GM10248 (cell line): ENCODE measurements around the gene AMZ2.
"Not testable (repeated sequence)": the region's sequence is repeated elsewhere in the genome, so short reads cannot be mapped to it uniquely, and the experiment has no call there.

Source experiments
- CTCF ChIA-PET: fragments of 300-600 bp; sonication (Branson Sonifier 250); formaldehyde crosslinking; extraction: SDS; loops from one replicate; lab custom pipeline; 2021; ENCODE audit warnings: antibody characterized with exemption; lab: Yijun Ruan, JAX
- POLR2A ChIA-PET: fragments of 350-650 bp; sonication (Branson Sonifier 250); formaldehyde crosslinking; extraction: SDS; loops from one replicate; lab custom pipeline; 2020; ENCODE audit warnings: antibody characterized with exemption; lab: Yijun Ruan, JAX
- DNase-seq: peaks from one replicate; pipeline ENCODE4 v3.0.0; 2012; ENCODE audit errors: extremely low spot score
- CTCF ChIP-seq: IDR thresholded peaks from 2 replicates; pipeline ENCODE4 v1.5.1; 2012; ENCODE audit warnings: mild to moderate bottlenecking, low read depth; ENCODE audit errors: extremely low read depth, missing control alignments, control extremely low read depth

AMZ2 gene

DNA sequence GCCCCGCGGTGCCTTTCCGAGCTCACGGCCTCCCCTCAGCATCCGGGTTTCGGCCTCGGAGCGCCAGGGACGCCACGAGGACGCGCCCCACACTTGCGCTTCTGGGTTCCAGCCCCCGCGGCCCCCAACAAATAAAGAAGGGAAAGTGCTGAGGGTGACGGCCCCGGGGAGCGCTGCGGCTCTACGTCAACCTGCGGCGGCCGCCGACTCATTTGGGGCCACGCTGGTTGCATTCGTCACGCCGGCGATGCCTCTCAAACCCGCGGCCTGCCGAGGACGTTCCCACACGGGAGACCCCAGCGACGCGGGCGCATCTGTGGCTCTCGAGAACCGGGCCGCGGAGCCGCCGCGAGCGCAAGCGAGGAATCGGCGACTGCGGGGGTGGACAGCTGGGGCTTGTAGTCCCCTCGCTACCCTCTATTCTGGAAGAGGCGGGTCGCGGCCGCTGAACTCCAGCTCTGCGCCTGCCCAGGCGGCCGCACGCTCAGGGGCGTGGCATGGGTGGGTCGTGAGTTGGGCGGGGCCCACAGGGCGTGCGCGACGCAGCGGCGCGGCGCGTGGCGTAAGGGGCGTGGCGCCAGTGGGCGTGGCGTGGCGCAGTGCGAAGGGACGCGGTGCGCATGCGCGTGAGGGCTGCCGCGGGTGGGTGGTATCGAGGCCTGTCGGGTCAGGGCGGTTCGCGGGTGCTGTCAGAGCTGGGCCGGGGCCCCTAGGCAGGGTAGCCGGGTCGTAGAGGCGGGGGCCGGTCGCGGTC lies at the start of gene AMZ2:
Gene AMZ2, plus strand, starts transcription at position 599 of the 754 bp plus-strand sequence. CDS start 2,145 bp downstream, outside the sequence.
- peak; percentile 95 for DNase-seq
- ChIA-PET CTCF (interaction anchor here (1.2 to 4.9 kb wide), 9 partner anchors 11 to 217 kb away, joined by 3 to 18 read pairs (median 6); no protein-coding TSS in a partner anchor), POLR2A (interaction anchor here (0.6 to 1.5 kb wide), 6 partner anchors 9 to 1001 kb away, joined by 3 to 5 read pairs (median 4); partner anchors contain the start of genes ARSG, SLC16A6 and WIPI1)
- TF ChIP-seq CTCF: no peak

- peak; percentile 30 for DNase-seq
- no peak for TF ChIP-seq CTCF
- ChIA-PET CTCF (interaction anchor here (1.0 to 5.1 kb wide), 14 partner anchors 15 to 279 kb away, joined by 3 to 83 read pairs (median 4); no protein-coding TSS in a partner anchor), POLR2A (no interaction called here)
Measured at GRCh38 chr17:68198931-68199836, 48.7 kb upstream of the AMZ2 start.

GRCh38 chr17:68199837-68200688 lies 47.8 kb upstream of the AMZ2 start:
- TF ChIP-seq CTCF: no peak
- CTCF ChIA-PET: interaction anchor here (0.8 to 5.1 kb wide), 36 partner anchors 8 to 1319 kb away, joined by 3 to 83 read pairs (median 3); partner anchors contain the start of genes SLC16A6 and WIPI1
- DNase-seq: no peak
- POLR2A ChIA-PET: no interaction called here

DNA sequence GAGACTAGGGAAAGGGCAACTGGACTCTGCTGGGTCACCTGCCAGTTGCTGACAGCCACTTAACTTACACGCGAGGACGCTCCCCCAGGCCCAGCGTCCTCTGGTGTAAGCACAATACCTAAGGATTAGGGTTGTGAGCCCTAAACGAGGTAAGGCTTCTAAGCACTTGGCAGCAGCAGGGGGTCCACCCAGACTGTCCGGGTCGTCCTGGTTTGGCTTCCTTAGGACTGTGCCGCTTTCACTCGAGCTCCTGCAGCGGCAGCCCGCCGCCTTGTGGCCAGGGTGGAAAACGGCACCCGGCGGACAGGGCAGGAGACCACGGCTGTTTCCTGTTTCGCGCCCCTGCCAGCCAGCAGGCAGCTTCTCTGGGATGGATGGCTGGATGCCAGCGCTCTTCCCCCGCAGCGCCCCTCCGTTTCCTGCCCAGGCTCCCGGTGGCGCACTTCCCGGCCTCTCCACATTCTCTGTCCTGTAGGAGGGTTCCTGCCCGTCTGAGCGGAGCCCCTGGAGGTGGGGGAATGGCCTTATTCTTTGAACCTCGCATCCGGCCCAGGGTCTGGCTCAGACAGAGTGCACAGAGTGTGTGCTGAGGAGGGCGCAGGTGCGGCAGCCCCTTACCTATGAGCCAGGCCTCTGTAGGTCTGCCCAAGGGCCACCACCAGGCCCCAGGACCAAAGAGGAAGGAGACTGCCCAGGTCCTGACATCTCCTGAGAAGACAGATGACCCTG lies 47.0 kb upstream of the AMZ2 start:
- CTCF ChIA-PET: interaction anchor here (0.7 to 5.1 kb wide), 37 partner anchors 9 to 1318 kb away, joined by 3 to 83 read pairs (median 3); partner anchors contain the start of genes AMZ2, SLC16A6 and WIPI1
- TF ChIP-seq CTCF: peak; percentile 94
- POLR2A ChIA-PET: interaction anchor here (0.6 kb wide), 1 partner anchor 24 kb away, joined by 3 read pairs; no protein-coding TSS in a partner anchor
- DNase-seq: peak; percentile 66

GRCh38 chr17:68201418-68201771 lies 46.4 kb upstream of the AMZ2 start:
- ChIA-PET CTCF (interaction anchor here (0.7 to 5.1 kb wide), 29 partner anchors 9 to 1318 kb away, joined by 3 to 83 read pairs (median 3); partner anchors contain the start of genes AMZ2, SLC16A6 and WIPI1), POLR2A (interaction anchor here (0.6 kb wide), 1 partner anchor 24 kb away, joined by 3 read pairs; no protein-coding TSS in a partner anchor)
- not testable (repeated sequence) for DNase-seq

DNA sequence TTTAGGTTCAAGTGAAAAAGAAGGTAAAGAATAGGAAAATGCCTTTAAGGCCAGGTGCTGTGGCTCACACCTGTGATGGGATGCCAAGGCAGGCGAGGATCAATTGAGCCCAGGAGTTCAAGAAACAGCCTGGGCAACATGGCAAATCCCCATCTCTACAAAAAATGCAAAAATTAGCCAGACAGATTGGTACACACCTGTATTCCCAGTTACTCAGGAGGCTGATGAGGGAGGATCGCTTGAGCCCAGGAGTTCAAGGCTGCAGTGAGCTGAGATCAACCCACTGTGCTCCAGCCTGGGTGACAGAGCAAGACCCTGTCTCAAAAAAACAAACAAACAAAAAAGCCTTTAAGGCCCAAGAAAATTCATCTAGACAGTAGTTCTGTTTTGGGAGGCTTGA lies 45.5 kb upstream of the AMZ2 start:
- DNase-seq, POLR2A ChIA-PET: not testable (repeated sequence)
- CTCF ChIA-PET: interaction anchor here (1.9 to 5.1 kb wide), 5 partner anchors 10 to 62 kb away, joined by 6 to 83 read pairs (median 26); no protein-coding TSS in a partner anchor
